GM19043 (cell line): ENCODE measurements around the gene DGCR6.
A peak's percentile ranks its signal among the peaks of the same experiment; 100 is the strongest.
"Not testable (repeated sequence)": the region's sequence is repeated elsewhere in the genome, so short reads cannot be mapped to it uniquely, and the experiment has no call there.

Source experiments
- ATAC-seq: cut with Tn5 transposase; IDR thresholded peaks from one replicate; pipeline ENCODE4 v1.9.1; 2021; ENCODE audit warnings: low read depth; ENCODE audit not compliant: unreplicated experiment

DGCR6 gene

GRCh38 chr22:18905540-18906409 lies at the start of gene DGCR6:
Gene DGCR6 (plus strand): TSS chr22:18906320. CDS start chr22:18906375, 55 bp downstream.
- peak; percentile 88 for ATAC-seq

GRCh38 chr22:18859314-18859713 lies 46.8 kb upstream of the DGCR6 start:
- not testable (repeated sequence) for ATAC-seq

GRCh38 chr22:18881260-18881659 lies 24.9 kb upstream of the DGCR6 start:
- ATAC-seq = not testable (repeated sequence)

GRCh38 chr22:18884465-18884864 lies 21.7 kb upstream of the DGCR6 start:
- ATAC-seq = not testable (repeated sequence)

- ATAC-seq = no peak
These were observed 18.0 kb upstream of the DGCR6 start for GRCh38 chr22:18888115-18888514.

- peak; percentile 66 for ATAC-seq
These were observed 15.5 kb upstream of the DGCR6 start for GRCh38 chr22:18890510-18891192.

- not testable (repeated sequence) for ATAC-seq
These were observed 12.3 kb upstream of the DGCR6 start for GRCh38 chr22:18893775-18894174.

- ATAC-seq = not testable (repeated sequence)
These were observed 10.0 kb upstream of the DGCR6 start for GRCh38 chr22:18896037-18896657.

- peak; percentile 21 for ATAC-seq
These were observed 258 bp downstream of the DGCR6 start for GRCh38 chr22:18906410-18906745.

- ATAC-seq = no peak
These were observed 776 bp downstream of the DGCR6 start for GRCh38 chr22:18906896-18907295.

- ATAC-seq = no peak
These were observed 3.4 kb downstream of the DGCR6 start for GRCh38 chr22:18909556-18909955.

- not testable (repeated sequence) for ATAC-seq
These were observed 5.4 kb downstream of the DGCR6 start for GRCh38 chr22:18911535-18911934.

- ATAC-seq = not testable (repeated sequence)
These were observed 6.3 kb downstream of the DGCR6 start for GRCh38 chr22:18912264-18912946.

GRCh38 chr22:18914558-18914957 lies 8.4 kb downstream of the DGCR6 start:
- ATAC-seq = not testable (repeated sequence)

- ATAC-seq = not testable (repeated sequence)
These were observed 9.4 kb downstream of the DGCR6 start for GRCh38 chr22:18915550-18915949.

- ATAC-seq = not testable (repeated sequence)
These were observed 11.7 kb downstream of the DGCR6 start for GRCh38 chr22:18917818-18918217.

- not testable (repeated sequence) for ATAC-seq
These were observed 14.3 kb downstream of the DGCR6 start for GRCh38 chr22:18920257-18920902.

GRCh38 chr22:18925368-18926064 lies 19.4 kb downstream of the DGCR6 start:
- ATAC-seq = no peak

- no peak for ATAC-seq
These were observed 20.9 kb downstream of the DGCR6 start for GRCh38 chr22:18927020-18927419.

GRCh38 chr22:18927573-18927972 lies 21.5 kb downstream of the DGCR6 start:
- ATAC-seq = no peak
